Astrocyte of the cerebellum (primary cell): ENCODE results near the gene PPM1D.

ENCODE experiments used
- DNase-seq: peaks from one replicate; pipeline ENCODE4 v3.0.0-alpha.2; 2011; ENCODE audit warnings: low read depth
- H3K4me3 ChIP-seq: 2 replicates; pipeline ENCODE4 v1.5.1; 2011; ENCODE audit warnings: mild to moderate bottlenecking, low read depth, low read length, moderate library complexity
- in situ Hi-C: cut with HindIII; loops from 2 replicates; pipeline ENCODE4 v1.10.0; 2017; ENCODE audit warnings: low sequenced_read_pairs
- TF ChIP-seq, protein P1 (sequence below): IDR thresholded peaks from 2 replicates; pipeline ENCODE4 v1.5.1; 2012; ENCODE audit warnings: low read length, low read depth, moderate library complexity, mild to moderate bottlenecking; ENCODE audit errors: missing control alignments

PPM1D gene

GRCh38 chr17:60579090-60579489 lies 20.9 kb upstream of the PPM1D start:
- TF ChIP-seq, protein P1, sequence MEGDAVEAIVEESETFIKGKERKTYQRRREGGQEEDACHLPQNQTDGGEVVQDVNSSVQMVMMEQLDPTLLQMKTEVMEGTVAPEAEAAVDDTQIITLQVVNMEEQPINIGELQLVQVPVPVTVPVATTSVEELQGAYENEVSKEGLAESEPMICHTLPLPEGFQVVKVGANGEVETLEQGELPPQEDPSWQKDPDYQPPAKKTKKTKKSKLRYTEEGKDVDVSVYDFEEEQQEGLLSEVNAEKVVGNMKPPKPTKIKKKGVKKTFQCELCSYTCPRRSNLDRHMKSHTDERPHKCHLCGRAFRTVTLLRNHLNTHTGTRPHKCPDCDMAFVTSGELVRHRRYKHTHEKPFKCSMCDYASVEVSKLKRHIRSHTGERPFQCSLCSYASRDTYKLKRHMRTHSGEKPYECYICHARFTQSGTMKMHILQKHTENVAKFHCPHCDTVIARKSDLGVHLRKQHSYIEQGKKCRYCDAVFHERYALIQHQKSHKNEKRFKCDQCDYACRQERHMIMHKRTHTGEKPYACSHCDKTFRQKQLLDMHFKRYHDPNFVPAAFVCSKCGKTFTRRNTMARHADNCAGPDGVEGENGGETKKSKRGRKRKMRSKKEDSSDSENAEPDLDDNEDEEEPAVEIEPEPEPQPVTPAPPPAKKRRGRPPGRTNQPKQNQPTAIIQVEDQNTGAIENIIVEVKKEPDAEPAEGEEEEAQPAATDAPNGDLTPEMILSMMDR, result no peak
- no peak overlapping the region for H3K4me3 ChIP-seq
- in situ Hi-C loops, result no loop called here
- no peak for DNase-seq

- H3K4me3 ChIP-seq, result no peak overlapping the region
- in situ Hi-C loops, result no loop called here
- TF ChIP-seq, protein P1, result no peak
- DNase-seq, result no peak
These were observed 20.4 kb upstream of the PPM1D start for GRCh38 chr17:60579551-60579950.

DNA sequence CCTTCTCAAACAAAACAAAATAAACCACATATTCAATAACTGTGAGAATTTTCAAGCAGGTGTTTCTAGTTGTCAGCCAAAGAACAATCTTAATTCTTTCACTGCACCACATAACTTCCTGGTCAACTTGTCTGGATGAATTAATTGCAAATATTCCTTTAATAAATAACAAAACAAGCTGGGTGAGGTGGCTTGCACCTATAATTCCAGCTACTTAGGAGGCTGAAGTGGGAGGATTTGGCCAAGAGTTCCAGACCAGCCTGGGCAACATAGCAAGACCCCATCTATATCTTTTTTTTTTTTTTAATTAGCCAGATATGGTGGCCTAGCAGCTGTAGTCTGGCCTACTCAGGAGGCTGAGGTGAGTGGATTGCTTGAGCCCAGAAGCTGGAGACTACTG lies 17.0 kb upstream of the PPM1D start:
- TF ChIP-seq, protein P1, result no peak
- no peak for DNase-seq
- in situ Hi-C loops, result no loop called here

DNA sequence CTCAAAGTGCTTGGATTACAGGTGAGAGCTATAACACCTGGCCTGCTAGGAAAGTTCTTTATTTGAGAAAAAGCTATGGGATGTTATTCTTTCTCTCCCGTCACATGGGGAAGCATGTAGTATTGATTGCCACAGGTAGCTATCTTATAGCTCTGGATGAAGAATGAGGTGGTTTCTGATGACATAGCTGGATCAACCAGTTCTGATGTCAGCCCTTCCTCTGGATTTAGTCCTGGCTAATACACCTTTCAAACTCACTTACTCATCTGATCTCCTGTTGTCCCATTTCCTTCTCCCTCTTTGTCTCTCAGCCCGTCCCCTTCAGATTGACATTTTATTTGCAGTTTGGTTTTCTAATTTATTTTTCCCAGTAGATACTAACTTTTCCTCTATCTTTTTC lies 14.1 kb upstream of the PPM1D start:
- TF ChIP-seq, protein P1, result no peak
- DNase-seq, result no peak
- in situ Hi-C loops, result no loop called here
- no peak overlapping the region for H3K4me3 ChIP-seq

More for the DNA sequence above, 17.0 kb upstream of the PPM1D start:
- H3K4me3 ChIP-seq, result no peak overlapping the region

GRCh38 chr17:60586288-60586974 lies 13.6 kb upstream of the PPM1D start:
- DNase-seq, result no peak
- no peak overlapping the region for H3K4me3 ChIP-seq
- TF ChIP-seq, protein P1, result peak; percentile 12
- in situ Hi-C loops, result no loop called here

DNA sequence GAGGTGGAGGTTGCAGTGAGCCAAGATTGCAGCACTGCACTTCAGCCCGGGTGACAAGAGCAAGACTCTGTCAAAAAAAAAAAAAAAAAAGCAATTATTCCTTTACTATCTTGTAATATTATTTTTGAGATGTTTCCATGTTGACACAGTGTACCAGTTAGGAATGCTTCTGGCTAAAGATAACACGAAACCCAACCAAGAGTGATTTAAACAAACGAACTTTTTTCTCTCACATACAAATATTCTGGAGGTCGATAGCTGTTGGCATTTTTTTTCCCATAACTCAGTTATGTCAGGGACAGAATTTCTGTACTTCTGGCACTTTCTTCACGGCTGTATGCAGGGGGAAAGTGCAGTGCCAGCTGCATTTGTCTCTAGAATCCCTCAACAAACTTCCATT lies 9.9 kb upstream of the PPM1D start:
- TF ChIP-seq, protein P1, result no peak
- no peak overlapping the region for H3K4me3 ChIP-seq
- DNase-seq, result no peak
- in situ Hi-C loops, result no loop called here
